Erythroblast (primary cell): Measurements from ENCODE around the gene YJEFN3.

ENCODE experiments used
- DNase-seq, 2 experiments: peaks; one replicate each; lab custom pipeline; 2025; lab: John Stamatoyannopoulos, UW
- GATA1 ChIP-seq: IDR thresholded peaks from 2 replicates; pipeline ENCODE4 v1.6.1; 2011; ENCODE audit warnings: low read depth, mild to moderate bottlenecking, control low read depth, low read length, moderate library complexity
- POLR2A ChIP-seq: IDR thresholded peaks from 2 replicates; pipeline ENCODE4 v1.6.1; 2011; ENCODE audit warnings: mild to moderate bottlenecking, low read length

YJEFN3 gene

DNA sequence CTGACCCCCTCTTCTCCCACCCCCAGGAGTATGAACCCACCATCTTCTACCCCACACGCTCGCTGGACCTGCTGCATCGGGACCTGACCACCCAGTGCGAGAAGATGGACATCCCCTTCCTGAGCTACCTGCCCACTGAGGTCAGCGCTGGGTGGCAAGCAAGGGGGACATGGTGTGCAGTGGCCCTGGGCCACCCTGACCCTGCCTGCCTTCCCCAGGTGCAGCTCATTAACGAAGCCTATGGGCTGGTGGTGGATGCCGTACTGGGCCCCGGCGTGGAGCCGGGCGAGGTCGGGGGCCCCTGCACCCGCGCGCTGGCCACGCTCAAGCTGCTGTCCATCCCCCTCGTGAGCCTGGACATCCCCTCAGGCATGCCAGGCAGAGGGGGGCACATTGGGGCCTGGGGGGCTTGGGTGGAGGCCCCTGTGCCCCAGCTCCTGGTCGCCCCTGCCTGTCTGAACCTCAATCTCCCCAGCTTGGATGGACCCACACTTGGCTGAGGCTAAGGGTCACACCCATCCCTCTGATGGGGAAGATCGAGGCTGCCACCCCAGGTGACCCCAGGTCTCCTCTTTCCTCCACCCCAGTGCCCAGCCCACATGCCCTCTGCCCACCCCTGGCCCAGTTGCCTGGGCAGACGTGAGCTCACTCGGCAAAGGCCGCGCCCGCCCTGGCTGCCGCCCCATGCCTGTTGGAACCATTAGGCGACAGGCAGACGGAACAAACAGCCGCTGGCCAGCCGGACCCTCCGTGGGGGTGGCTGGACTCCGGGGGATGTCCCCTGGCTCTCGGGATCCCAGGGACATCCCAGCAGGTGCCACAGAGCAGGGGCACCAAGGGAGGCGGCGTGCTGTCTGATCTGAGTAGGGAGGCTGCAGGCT, 6.8 kb downstream of the YJEFN3 start:
- DNase-seq, result no peak
- no peak for TF ChIP-seq GATA1
- no peak for TF ChIP-seq POLR2A

DNA sequence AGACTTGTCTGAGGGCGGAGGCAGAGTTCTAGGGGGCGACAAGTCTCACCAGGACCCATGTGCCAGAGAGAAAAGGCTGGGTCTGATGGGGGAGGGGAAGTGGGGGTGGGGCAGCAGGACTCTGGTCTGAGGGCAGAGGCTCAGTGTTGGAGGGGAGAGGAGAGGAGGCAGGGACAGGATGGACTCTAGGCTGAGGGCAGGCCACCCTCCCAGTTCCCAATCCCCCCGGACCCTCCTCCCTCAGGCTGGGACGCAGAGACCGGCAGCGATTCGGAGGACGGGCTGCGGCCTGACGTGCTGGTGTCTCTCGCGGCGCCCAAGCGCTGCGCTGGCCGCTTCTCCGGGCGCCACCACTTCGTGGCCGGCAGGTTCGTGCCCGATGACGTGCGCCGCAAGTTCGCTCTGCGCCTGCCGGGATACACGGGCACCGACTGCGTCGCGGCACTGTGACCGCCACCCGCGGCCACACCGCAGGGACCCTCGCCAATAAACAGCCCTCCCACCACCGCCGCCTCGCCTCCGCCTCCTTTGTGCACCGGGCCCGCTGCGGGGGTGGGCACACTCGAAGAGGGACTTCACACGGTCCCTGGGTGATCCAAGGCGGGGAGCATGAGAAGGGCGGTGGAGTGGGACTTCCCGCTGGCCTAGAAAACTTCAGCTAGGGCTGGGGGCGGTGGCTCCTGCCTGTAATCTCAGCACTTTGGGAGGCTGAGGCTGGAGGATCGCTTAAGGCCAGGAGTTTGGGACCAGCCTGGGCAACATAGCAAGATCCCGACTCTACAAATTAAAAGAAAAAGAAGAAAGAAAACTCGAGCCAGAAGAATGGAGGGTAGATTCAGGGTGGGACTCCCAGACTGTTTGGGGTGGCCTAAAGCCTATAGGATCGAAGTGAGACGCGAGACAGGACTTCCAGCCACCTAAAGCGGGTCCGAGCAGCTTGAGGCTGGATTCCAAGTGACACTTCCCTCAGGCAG, 8.7 kb downstream of the YJEFN3 start:
- no peak for TF ChIP-seq POLR2A
- TF ChIP-seq GATA1, result no peak
- no peak for DNase-seq

GRCh38 chr19:19538061-19538784, 9.5 kb downstream of the YJEFN3 start, which contains the start of gene CILP2:
CILP2 (plus strand) TSS chr19:19538265; CDS start chr19:19538350, 85 bp downstream.
- peak in 1 of 2 experiments; percentile 46 for DNase-seq
- TF ChIP-seq POLR2A (no peak), GATA1 (no peak)

GRCh38 chr19:19538785-19539166, 10.1 kb downstream of the YJEFN3 start:
- no peak for TF ChIP-seq GATA1
- no peak for TF ChIP-seq POLR2A
- no peak for DNase-seq

DNA sequence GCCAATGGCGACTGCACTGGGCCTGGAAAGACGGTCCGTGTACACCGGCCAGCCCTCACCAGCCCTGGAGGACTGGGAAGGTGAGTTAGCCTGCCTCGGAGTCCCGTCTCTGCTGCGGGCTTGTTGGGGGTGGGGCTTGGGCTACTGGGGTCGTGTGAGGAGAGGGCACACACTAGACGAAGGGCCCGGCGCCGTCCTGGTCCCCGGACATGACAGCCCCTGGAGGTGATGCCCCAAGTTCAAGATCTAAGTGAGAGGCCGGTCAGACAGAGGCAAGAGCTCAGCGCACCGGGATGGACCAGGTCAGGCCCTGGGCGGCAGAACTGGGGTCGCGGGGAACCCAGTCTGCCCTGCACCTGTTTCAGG, 11.0 kb downstream of the YJEFN3 start:
- peak in 1 of 2 experiments; percentile 39 for DNase-seq
- no peak for TF ChIP-seq GATA1
- no peak for TF ChIP-seq POLR2A

DNA sequence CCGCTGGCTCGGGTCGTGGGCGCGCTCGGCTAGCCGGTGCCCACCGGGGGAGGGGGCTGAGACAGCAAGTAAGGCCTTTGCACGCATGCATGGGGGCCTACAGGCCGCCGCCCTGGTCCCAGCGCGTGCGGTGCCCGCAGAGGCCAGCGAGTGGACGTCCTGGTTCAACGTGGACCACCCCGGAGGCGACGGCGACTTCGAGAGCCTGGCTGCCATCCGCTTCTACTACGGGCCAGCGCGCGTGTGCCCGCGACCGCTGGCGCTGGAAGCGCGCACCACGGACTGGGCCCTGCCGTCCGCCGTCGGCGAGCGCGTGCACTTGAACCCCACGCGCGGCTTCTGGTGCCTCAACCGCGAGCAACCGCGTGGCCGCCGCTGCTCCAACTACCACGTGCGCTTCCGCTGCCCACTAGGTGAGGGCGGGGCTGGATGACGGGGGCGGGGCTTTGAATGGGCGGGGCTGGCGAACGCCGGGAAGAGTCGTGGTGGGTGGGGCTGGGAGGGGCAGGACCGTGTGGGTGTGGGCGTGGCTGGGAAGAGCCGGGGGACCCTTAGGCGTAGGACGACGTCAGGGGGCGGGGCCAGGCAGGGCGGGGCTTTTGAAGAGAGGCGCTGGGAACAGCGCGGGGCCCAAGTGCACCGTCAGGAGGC, 11.5 kb downstream of the YJEFN3 start:
- peak; percentile 90 to 94 for DNase-seq
- no peak for TF ChIP-seq GATA1
- no peak for TF ChIP-seq POLR2A

- DNase-seq, result peak; percentile 71 to 77
- TF ChIP-seq GATA1 (no peak), POLR2A (no peak)
These were observed 12.2 kb downstream of the YJEFN3 start for GRCh38 chr19:19540715-19541515.

DNA sequence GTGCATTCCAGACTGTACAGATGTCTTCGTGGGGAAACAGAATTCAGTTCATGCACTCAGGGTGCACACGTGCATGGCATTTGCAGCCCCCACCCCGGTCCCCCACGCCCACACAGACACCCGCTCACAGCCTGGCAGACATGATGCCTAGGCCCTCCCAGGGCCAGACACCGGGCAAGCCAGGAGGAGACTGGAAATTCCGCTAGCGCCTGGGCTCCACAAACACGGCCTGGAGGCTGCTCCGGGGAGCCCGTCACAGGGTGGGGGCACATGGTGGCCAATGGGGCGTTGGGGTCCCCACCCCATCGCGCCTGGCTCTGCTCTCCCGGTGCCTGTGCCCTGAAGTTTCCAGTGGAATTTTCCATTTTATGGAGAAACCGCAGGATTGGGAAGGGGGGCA, 12.9 kb downstream of the YJEFN3 start:
- no peak for TF ChIP-seq POLR2A
- TF ChIP-seq GATA1, result no peak
- DNase-seq, result no peak

DNA sequence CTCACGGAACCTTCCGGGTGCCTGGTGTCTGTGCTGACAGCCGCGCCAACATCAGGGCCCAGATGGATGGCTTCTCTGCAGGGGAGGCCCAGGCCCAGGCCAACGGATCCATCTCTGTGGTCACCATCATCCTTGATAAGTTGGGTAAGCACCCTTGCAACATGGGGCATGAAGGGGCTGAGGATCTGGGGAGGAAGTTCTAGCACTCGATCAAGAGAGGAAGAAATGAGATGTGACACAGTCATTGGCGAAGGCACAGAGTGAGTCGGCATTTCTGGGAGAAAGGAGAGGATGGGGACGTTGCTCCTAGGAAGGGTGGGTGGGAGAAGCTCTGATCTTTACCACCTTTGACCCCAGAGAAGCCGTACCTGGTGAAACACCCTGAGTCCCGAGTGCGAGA, 13.8 kb downstream of the YJEFN3 start:
- TF ChIP-seq POLR2A, result no peak
- no peak for TF ChIP-seq GATA1
- DNase-seq, result no peak

DNA sequence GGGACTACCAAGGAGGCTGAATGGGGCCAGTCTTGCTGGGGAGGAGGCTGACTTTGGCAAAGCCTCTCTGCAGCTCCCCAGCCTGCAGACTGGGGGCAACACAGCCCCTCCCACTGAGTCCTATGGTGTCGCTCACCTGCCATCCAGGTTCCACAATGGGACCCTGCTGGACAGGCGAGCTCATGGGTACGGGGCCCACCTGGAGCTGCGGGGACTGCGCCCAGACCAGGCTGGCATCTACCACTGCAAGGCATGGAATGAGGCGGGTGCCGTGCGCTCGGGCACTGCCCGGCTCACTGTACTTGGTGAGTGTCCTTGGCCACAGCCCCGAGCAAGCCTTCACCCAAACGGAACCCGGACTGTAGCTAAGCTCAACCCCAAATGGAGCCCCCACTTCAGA, 14.4 kb downstream of the YJEFN3 start:
- TF ChIP-seq POLR2A (no peak), GATA1 (no peak)
- DNase-seq, result no peak

DNA sequence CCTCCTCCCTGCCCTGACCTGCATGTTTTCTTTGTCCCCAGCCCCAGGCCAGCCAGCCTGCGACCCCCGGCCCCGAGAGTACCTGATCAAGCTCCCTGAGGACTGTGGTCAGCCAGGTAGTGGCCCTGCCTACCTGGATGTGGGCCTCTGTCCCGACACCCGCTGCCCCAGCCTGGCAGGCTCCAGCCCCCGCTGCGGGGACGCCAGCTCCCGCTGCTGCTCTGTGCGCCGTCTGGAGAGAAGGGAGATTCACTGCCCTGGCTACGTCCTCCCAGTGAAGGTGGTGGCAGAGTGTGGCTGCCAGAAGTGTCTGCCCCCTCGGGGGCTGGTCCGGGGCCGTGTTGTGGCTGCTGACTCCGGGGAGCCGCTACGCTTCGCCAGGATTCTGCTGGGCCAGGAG, 14.9 kb downstream of the YJEFN3 start:
- no peak for DNase-seq
- TF ChIP-seq GATA1 (no peak), POLR2A (no peak)
